HepG2 (cell line): ENCODE results near the gene WDR6. TPM values are rescaled to one million over a fixed set of nuclear protein-coding genes. Genes with fewer than 3 reads are reported as not detected.

Source experiments
- ARNTL ChIP-seq: sonication (generic); formaldehyde crosslinking; IDR thresholded peaks from 2 replicates; pipeline ENCODE4 v1.4.0; 2020; ENCODE audit warnings: mild to moderate bottlenecking, missing genetic modification reagents
- CC2D1A ChIP-seq: sonication (generic); formaldehyde crosslinking; IDR thresholded peaks from 2 replicates; pipeline ENCODE4 v1.8.1; 2023; ENCODE audit warnings: mild to moderate bottlenecking, missing genetic modification reagents
- FLYWCH1 ChIP-seq: sonication (generic); formaldehyde crosslinking; IDR thresholded peaks from 2 replicates; pipeline ENCODE4 v1.8.1; 2023; ENCODE audit warnings: mild to moderate bottlenecking, missing genetic modification reagents
- GTF3A ChIP-seq: sonication (generic); formaldehyde crosslinking; conservative IDR thresholded peaks from 2 replicates; pipeline ENCODE4 v1.4.0; 2020; ENCODE audit warnings: mild to moderate bottlenecking, missing genetic modification reagents
- HINFP ChIP-seq: sonication (generic); formaldehyde crosslinking; IDR thresholded peaks from 2 replicates; pipeline ENCODE4 v1.4.0; 2020; ENCODE audit warnings: low read depth, mild to moderate bottlenecking, missing genetic modification reagents
- HNF4G ChIP-seq, 2 experiments: sonication (generic) in 1 of 2; formaldehyde crosslinking in 1 of 2; IDR thresholded peaks; 2 replicates each; pipeline versions ENCODE4 v1.4.0 to v1.6.1; 2011 to 2020; ENCODE audit warnings: borderline replicate concordance in 2 of 2, low read depth in 2 of 2, mild to moderate bottlenecking in 2 of 2, low read length in 1 of 2, missing genetic modification reagents in 1 of 2, moderate library complexity in 1 of 2
- KLF16 ChIP-seq, 2 experiments: sonication (generic) in 1 of 2; formaldehyde crosslinking in 1 of 2; IDR thresholded peaks; 2 replicates each; pipeline versions ENCODE4 v1.6.1 to v1.8.0; 2016 to 2023; ENCODE audit warnings: missing genetic modification reagents in 2 of 2, missing compliant biosample characterization in 1 of 2
- NFIB ChIP-seq: sonication (generic); formaldehyde crosslinking; IDR thresholded peaks from 2 replicates; pipeline ENCODE4 v1.9.0; 2021; ENCODE audit warnings: missing genetic modification reagents, mild to moderate bottlenecking, borderline replicate concordance
- NR2C2 ChIP-seq: sonication (generic); formaldehyde crosslinking; IDR thresholded peaks from 2 replicates; pipeline ENCODE4 v1.4.0; 2020; ENCODE audit warnings: missing genetic modification reagents, mild to moderate bottlenecking, moderate library complexity, borderline replicate concordance
- SETDB1 ChIP-seq: sonication (generic); formaldehyde crosslinking; IDR thresholded peaks from 2 replicates; pipeline ENCODE4 v1.5.1; 2020; ENCODE audit warnings: missing genetic modification reagents, mild to moderate bottlenecking, borderline replicate concordance
- SIN3A ChIP-seq: IDR thresholded peaks from 2 replicates; pipeline ENCODE4 v1.6.1; 2011; ENCODE audit warnings: low read depth, mild to moderate bottlenecking, control low read depth, low read length, borderline replicate concordance
- ZFP37 ChIP-seq: sonication (generic); formaldehyde crosslinking; IDR thresholded peaks from 2 replicates; pipeline ENCODE4 v1.4.0; 2020; ENCODE audit warnings: missing genetic modification reagents, borderline replicate concordance
- ZFX ChIP-seq: sonication (generic); formaldehyde crosslinking; IDR thresholded peaks from 2 replicates; pipeline ENCODE4 v1.4.0; 2020; ENCODE audit warnings: mild to moderate bottlenecking, low read depth, missing genetic modification reagents, moderate library complexity
- ZHX1 ChIP-seq: sonication (generic); formaldehyde crosslinking; IDR thresholded peaks from 2 replicates; pipeline ENCODE4 v1.8.1; 2022; ENCODE audit warnings: low read depth, mild to moderate bottlenecking, missing genetic modification reagents
- ZNF225 ChIP-seq: sonication (generic); formaldehyde crosslinking; IDR thresholded peaks from 2 replicates; pipeline ENCODE4 v1.4.0; 2020; ENCODE audit warnings: mild to moderate bottlenecking, missing genetic modification reagents
- ZNF232 ChIP-seq: sonication (generic); formaldehyde crosslinking; IDR thresholded peaks from 2 replicates; pipeline ENCODE4 v1.4.0; 2020; ENCODE audit warnings: missing genetic modification reagents, borderline replicate concordance
- ZNF34 ChIP-seq: sonication (generic); formaldehyde crosslinking; IDR thresholded peaks from 2 replicates; pipeline ENCODE4 v1.4.0; 2020; ENCODE audit warnings: mild to moderate bottlenecking, missing genetic modification reagents, borderline replicate concordance
- ZNF441 ChIP-seq: sonication (generic); formaldehyde crosslinking; IDR thresholded peaks from 2 replicates; pipeline ENCODE4 v1.7.0; 2021; ENCODE audit warnings: missing genetic modification reagents, borderline replicate concordance
- ZNF598 ChIP-seq: sonication (generic); formaldehyde crosslinking; IDR thresholded peaks from 2 replicates; pipeline ENCODE4 v1.5.1; 2020; ENCODE audit warnings: mild to moderate bottlenecking, missing genetic modification reagents, borderline replicate concordance
- ZNF766 ChIP-seq: sonication (generic); formaldehyde crosslinking; IDR thresholded peaks from 2 replicates; pipeline ENCODE4 v1.5.0; 2020; ENCODE audit warnings: missing genetic modification reagents, borderline replicate concordance
- ZNF772 ChIP-seq: sonication (generic); formaldehyde crosslinking; IDR thresholded peaks from 2 replicates; pipeline ENCODE4 v1.5.0; 2020; ENCODE audit warnings: mild to moderate bottlenecking, missing genetic modification reagents
- ZNF878 ChIP-seq: sonication (generic); formaldehyde crosslinking; IDR thresholded peaks from 2 replicates; pipeline ENCODE4 v1.8.1; 2023; ENCODE audit warnings: mild to moderate bottlenecking, missing genetic modification reagents, moderate library complexity
- polyA plus RNA-seq, 8 experiments: library from polyadenylated mRNA; depleted of rRNA in 3 of 8; stranded (reverse) in 7 of 8; unstranded in 1 of 8; fragments of >200 nt; fragmentation: Illumina TruSeq in 4 of 8; extraction: Trizol in 4 of 8; gene quantifications; 2 replicates each; pipeline versions ENCODE4 v1.2.1 to v1.2.3, GENCODE V29; 2011 to 2016; ENCODE audit warnings: low read depth in 4 of 8, missing spikeins in 1 of 8, mixed read lengths in 1 of 8; ENCODE audit not compliant: insufficient read depth in 1 of 8
- total RNA-seq, 5 experiments: library from RNA; depleted of rRNA; stranded (reverse); fragments of >200 nt; fragmentation: Illumina TruSeq; extraction: Trizol; gene quantifications; 2 replicates each; pipeline ENCODE4 v1.2.3, GENCODE V29; 2016; ENCODE audit warnings: low read depth in 1 of 5
- TF ChIP-seq, protein P1 (sequence below): sonication (generic); formaldehyde crosslinking; IDR thresholded peaks from 2 replicates; pipeline ENCODE4 v1.5.1; 2020; ENCODE audit warnings: mild to moderate bottlenecking, moderate library complexity, missing genetic modification reagents

The WDR6 gene
- total and polyA plus RNA-seq, 2 of the 13 experiments (the other 11 are each of a cell fraction or from before 2014, with no cell fraction given), result 73.4 to 139 TPM

GRCh38 chr3:49021213-49021812 is 14.1 kb downstream of the WDR6 start (continued):
- TF ChIP-seq, protein P1, sequence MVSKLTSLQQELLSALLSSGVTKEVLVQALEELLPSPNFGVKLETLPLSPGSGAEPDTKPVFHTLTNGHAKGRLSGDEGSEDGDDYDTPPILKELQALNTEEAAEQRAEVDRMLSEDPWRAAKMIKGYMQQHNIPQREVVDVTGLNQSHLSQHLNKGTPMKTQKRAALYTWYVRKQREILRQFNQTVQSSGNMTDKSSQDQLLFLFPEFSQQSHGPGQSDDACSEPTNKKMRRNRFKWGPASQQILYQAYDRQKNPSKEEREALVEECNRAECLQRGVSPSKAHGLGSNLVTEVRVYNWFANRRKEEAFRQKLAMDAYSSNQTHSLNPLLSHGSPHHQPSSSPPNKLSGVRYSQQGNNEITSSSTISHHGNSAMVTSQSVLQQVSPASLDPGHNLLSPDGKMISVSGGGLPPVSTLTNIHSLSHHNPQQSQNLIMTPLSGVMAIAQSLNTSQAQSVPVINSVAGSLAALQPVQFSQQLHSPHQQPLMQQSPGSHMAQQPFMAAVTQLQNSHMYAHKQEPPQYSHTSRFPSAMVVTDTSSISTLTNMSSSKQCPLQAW (CRISPR knock-in tag), result no peak; the same call in 1 of the 2 replicates
- TF ChIP-seq ZNF772 (CRISPR knock-in tag), result peak; percentile 16; the same call in 1 of the 2 replicates
- TF ChIP-seq GTF3A (CRISPR knock-in tag), result 0 out of 2 replicates have a peak, but pooled peaks have one; percentile 84
- peak; percentile 69; the same call in 1 of the 2 replicates for TF ChIP-seq ZNF34 (CRISPR knock-in tag)
- peak; percentile 57; the same call in 1 of the 2 replicates for TF ChIP-seq ZNF225 (CRISPR knock-in tag)
- TF ChIP-seq HNF4G (IDR thresholded peaks at IDR 0.05; ENCODE audit: borderline replicate concordance, low read depth, low read length), result no peak
- no peak for TF ChIP-seq HNF4G (CRISPR knock-in tag; IDR thresholded peaks at IDR 0.05; ENCODE audit: borderline replicate concordance, low read depth)
- peak; percentile 86; the same call in 1 of the 2 replicates for TF ChIP-seq ZNF232 (CRISPR knock-in tag)
- 0 out of 2 replicates have a peak, but pooled peaks have one; percentile 28 for TF ChIP-seq ZNF441 (CRISPR knock-in tag)
- TF ChIP-seq ZHX1 (CRISPR knock-in tag), result no peak
- peak; percentile 56 to 85; a peak in 2 of 4 replicates for TF ChIP-seq KLF16 (CRISPR knock-in tag; IDR thresholded peaks at IDR 0.05)
- no peak; the same call in 1 of the 2 replicates for TF ChIP-seq NR2C2 (CRISPR knock-in tag)
- TF ChIP-seq SETDB1 (CRISPR knock-in tag), result no peak
- TF ChIP-seq NFIB (CRISPR knock-in tag), result no peak
- 0 out of 2 replicates have a peak, but pooled peaks have one; percentile 43 for TF ChIP-seq FLYWCH1 (CRISPR knock-in tag)
- peak; percentile 82 for TF ChIP-seq HINFP (CRISPR knock-in tag)
- 0 out of 2 replicates have a peak, but pooled peaks have one; percentile 26 for TF ChIP-seq ZNF878 (CRISPR knock-in tag)
- TF ChIP-seq ZNF598 (CRISPR knock-in tag), result no peak
- peak; percentile 10; the same call in 1 of the 2 replicates for TF ChIP-seq ARNTL (CRISPR knock-in tag)
- TF ChIP-seq ZFP37 (CRISPR knock-in tag), result peak; percentile 49; the same call in 1 of the 2 replicates
- peak; percentile 76; the same call in 1 of the 2 replicates for TF ChIP-seq ZNF766 (CRISPR knock-in tag)
- peak; percentile 60; the same call in 1 of the 2 replicates for TF ChIP-seq CC2D1A
- peak; percentile 99 for TF ChIP-seq ZFX (CRISPR knock-in tag)
- TF ChIP-seq SIN3A, result peak; percentile 95
